ENCODE results near the gene SLC4A1. TPM values are rescaled to one million over a fixed set of nuclear protein-coding genes. Genes with fewer than 3 reads are reported as not detected.

SLC4A1 gene
- polyA plus RNA-seq, 2 of the 4 experiments (the other 2 are of a cell fraction): not detected

- CTCF ChIA-PET: interaction anchor here (0.7 to 4.5 kb wide), 6 partner anchors 11 to 229 kb away, joined by 3 to 31 read pairs (median 4); no protein-coding TSS in a partner anchor
- FAIRE-seq: no peak
Observed at GRCh38 chr17:44312396-44313104, 44.6 kb upstream of the SLC4A1 start.

GRCh38 chr17:44311562-44312181 is 43.7 kb upstream of the SLC4A1 start:
- H3K27ac ChIP-seq: no peak overlapping the region
- H3K4me3 ChIP-seq: no peak overlapping the region
- no peak overlapping the region for H3K4me2 ChIP-seq
- H3K4me1 ChIP-seq: peaks cover 18% of the 10 kb centered on the region
- FAIRE-seq: no peak
- ChIA-PET CTCF (interaction anchor here (0.9 to 4.5 kb wide), 9 partner anchors 9 to 228 kb away, joined by 3 to 31 read pairs (median 6); no protein-coding TSS in a partner anchor), POLR2A (no interaction called here)
- WGBS (ENCODE audit: missing lambda C conversion rate): 47% methylated on average over 2 of the region's 5 CpGs
- no peaks in the 10 kb centered on the region for H3K9me3 ChIP-seq
- TF ChIP-seq CBX2 (IDR thresholded peaks at IDR 0.05; ENCODE audit: borderline replicate concordance, low read depth) (no peak), ATOH8 (CRISPR knock-in tag; IDR thresholded peaks at IDR 0.05; ENCODE audit: low read depth) (no peak), ZFP36 (IDR thresholded peaks at IDR 0.05; ENCODE audit: borderline replicate concordance, partially characterized antibody) (no peak), HOXA7 (CRISPR knock-in tag; IDR thresholded peaks at IDR 0.05) (no peak), RCOR1 (IDR thresholded peaks at IDR 0.05; ENCODE audit: low read depth, low read length) (no peak), FOXS1 (CRISPR knock-in tag; IDR thresholded peaks at IDR 0.05) (no peak), FOSL2 (IDR thresholded peaks at IDR 0.05) (no peak), FOSL2 (CRISPR knock-in tag; IDR thresholded peaks at IDR 0.05) (no peak), TP53 (CRISPR knock-in tag; IDR thresholded peaks at IDR 0.05) (no peak), SMC3 (IDR thresholded peaks at IDR 0.05) (no peak), ELK1 (IDR thresholded peaks at IDR 0.05; ENCODE audit: low read depth, low read length) (no peak), CHD2 (IDR thresholded peaks at IDR 0.05; ENCODE audit: low read length, partially characterized antibody) (no peak)
- no peak for DNase-seq (ENCODE audit: low read depth in 1 of 2, low spot score in 1 of 2)
- ATAC-seq: no peak

More at GRCh38 chr17:44312396-44313104, 44.6 kb upstream of the SLC4A1 start:
- DNase-seq (ENCODE audit: low read depth in 1 of 2, low spot score in 1 of 2) (no peak), ATAC-seq (no peak)
- 65% methylated on average over 13 of the region's 17 CpGs for WGBS (ENCODE audit: missing lambda C conversion rate)
- H3K4me2 ChIP-seq: no peak overlapping the region
- H3K4me1 ChIP-seq: peaks cover 15% of the 10 kb centered on the region
- no peak for TF ChIP-seq JUNB (IDR thresholded peaks at IDR 0.05)
- no peak for TF ChIP-seq FOSL2 (IDR thresholded peaks at IDR 0.05)
- TF ChIP-seq FOSL2 (CRISPR knock-in tag; IDR thresholded peaks at IDR 0.05): peak; percentile 69
- no peak for TF ChIP-seq HES2 (IDR thresholded peaks at IDR 0.05)
- POLR2A ChIA-PET: interaction anchor here (0.8 to 0.9 kb wide), 2 partner anchors 91 to 93 kb away, joined by 3 to 7 read pairs; partner anchors contain the start of gene UBTF
- no peaks in the 10 kb centered on the region for H3K9me3 ChIP-seq
- no peak overlapping the region for H3K4me3 ChIP-seq
- H3K27ac ChIP-seq: no peak overlapping the region

GRCh38 chr17:44310609-44311376 is 42.9 kb upstream of the SLC4A1 start:
- ChIA-PET POLR2A (no interaction called here), CTCF (interaction anchor here (1.0 to 4.5 kb wide), 13 partner anchors 8 to 196 kb away, joined by 3 to 31 read pairs (median 5); partner anchors contain the start of genes SLC25A39 and UBTF)
- Histone ChIP-seq H3K4me2 (no peak overlapping the region), H3K27ac (no peak overlapping the region), H3K4me3 (no peak overlapping the region), H3K9me3 (no peaks in the 10 kb centered on the region), H3K4me1 (peaks cover 18% of the 10 kb centered on the region)
- no peak for FAIRE-seq
- 60% methylated on average over 10 of the region's 10 CpGs for WGBS (ENCODE audit: missing lambda C conversion rate)
- DNase-seq (ENCODE audit: low read depth in 1 of 2, low spot score in 1 of 2): no peak
- TF ChIP-seq FOSL2 (IDR thresholded peaks at IDR 0.05): no peak
- no peak for TF ChIP-seq FOSL2 (CRISPR knock-in tag; IDR thresholded peaks at IDR 0.05)
- no peak for TF ChIP-seq RFX5 (IDR thresholded peaks at IDR 0.05)
- no peak for TF ChIP-seq NR3C1 (IDR thresholded peaks at IDR 0.05)
- TF ChIP-seq CBX8 (IDR thresholded peaks at IDR 0.05): no peak
- TF ChIP-seq BHLHE40 (IDR thresholded peaks at IDR 0.05; ENCODE audit: low read depth, low read length): no peak
- no peak for TF ChIP-seq HDAC2 (IDR thresholded peaks at IDR 0.05)
- no peak for TF ChIP-seq CTCF (IDR thresholded peaks at IDR 0.05)
- no peak for TF ChIP-seq SMC3 (IDR thresholded peaks at IDR 0.05)
- no peak for TF ChIP-seq POLR2A (IDR thresholded peaks at IDR 0.05; ENCODE audit: low read length)
- TF ChIP-seq ESRRA (IDR thresholded peaks at IDR 0.05; ENCODE audit: borderline replicate concordance, low read length): no peak
- TF ChIP-seq HOXA7 (CRISPR knock-in tag; IDR thresholded peaks at IDR 0.05): no peak
- TF ChIP-seq PHF8 (IDR thresholded peaks at IDR 0.05; ENCODE audit: borderline replicate concordance, low read depth): no peak
- no peak for TF ChIP-seq ZFP36 (IDR thresholded peaks at IDR 0.05; ENCODE audit: borderline replicate concordance, partially characterized antibody)
- TF ChIP-seq JUNB (IDR thresholded peaks at IDR 0.05): no peak
- no peak for TF ChIP-seq RCOR1 (IDR thresholded peaks at IDR 0.05; ENCODE audit: low read depth, low read length)
- no peak for TF ChIP-seq EHF (CRISPR knock-in tag; IDR thresholded peaks at IDR 0.05)
- no peak for ATAC-seq
